ENCODE measurements around the gene AK8.

Gene AK8

DNA sequence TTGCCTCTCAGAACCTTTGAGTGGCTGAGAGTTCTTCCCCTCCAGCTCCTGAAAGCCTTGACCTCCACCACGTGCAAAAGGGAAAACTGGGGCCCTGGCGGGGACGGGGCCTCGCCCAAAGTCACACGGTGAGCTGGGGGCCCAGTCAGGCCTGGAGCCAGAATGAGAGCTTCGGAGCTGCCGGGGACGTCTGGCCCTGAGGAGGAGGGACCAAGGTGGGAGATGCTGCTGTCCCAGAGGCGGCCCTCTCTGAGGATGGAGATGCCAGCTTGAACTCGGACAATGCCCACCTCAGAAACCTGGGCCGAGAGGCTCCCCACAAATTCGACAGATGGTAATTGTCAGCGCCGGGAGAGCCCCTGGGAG lies 643 bp downstream of the AK8 start:
- Histone ChIP-seq H3K79me1 (ENCODE audit: low read depth, low read length) (no peaks in the 10 kb centered on the region), H3K4me3 (ENCODE audit: low read length in 2 of 2) (peak overlapping the region; percentile 90), H3K36me3 (replicated peaks in 1 of 2; ENCODE audit: control insufficient read depth in 2 of 2, insufficient read depth in 2 of 2, low read length in 2 of 2) (no peaks in the 10 kb centered on the region), H3K9ac (ENCODE audit: low read depth, low read length, poor library complexity) (no peak overlapping the region), H2AFZ (ENCODE audit: low read length) (peak overlapping the region; percentile 98), H3K4ac (ENCODE audit: low read length) (no peak overlapping the region), H2BK12ac (ENCODE audit: low read length) (no peak overlapping the region), H3K27ac (replicated peaks; ENCODE audit: low read length) (no peak overlapping the region), H4K8ac (ENCODE audit: low read depth, low read length) (no peak overlapping the region), H3K23ac (ENCODE audit: low read depth, low read length, poor library complexity) (no peak overlapping the region), H3K4me1 (ENCODE audit: control insufficient read depth in 2 of 2, insufficient read depth in 1 of 2, low read depth in 1 of 2, low read length in 2 of 2) (peaks cover under 1 to 5% of the 10 kb centered on the region in 2 donors), H2BK120ac (ENCODE audit: low read depth, low read length) (no peak overlapping the region), H2AK5ac (ENCODE audit: low read depth, low read length) (no peak overlapping the region), H3K18ac (ENCODE audit: low read length) (no peak overlapping the region), H2BK5ac (ENCODE audit: low read length) (no peak overlapping the region), H3K27me3 (ENCODE audit: control insufficient read depth in 3 of 3, insufficient read depth in 3 of 3, low read depth in 1 of 3, low read length in 3 of 3) (peaks cover 0 to 7% (median 0%) of the 10 kb centered on the region in 3 experiments), H3K14ac (ENCODE audit: low read length) (no peak overlapping the region), H3K4me2 (ENCODE audit: insufficient read depth, low read length, poor library complexity, severe bottlenecking) (peak overlapping the region; percentile 73), H3K9me3 (replicated peaks in 1 of 2; ENCODE audit: control insufficient read depth in 2 of 2, insufficient read depth in 1 of 2, low read depth in 1 of 2, low read length in 2 of 2) (no peaks in the 10 kb centered on the region), H2BK15ac (ENCODE audit: low read length) (no peak overlapping the region), H4K91ac (ENCODE audit: low read depth, low read length, poor library complexity) (no peak overlapping the region)
- no CpG with 5 or more reads among the region's 14 CpGs for WGBS, 2 donors (ENCODE audit: extremely low coverage in 2 of 2, insufficient read length in 2 of 2, insufficient replicate concordance in 1 of 2)
- DNase-seq (ENCODE audit: low spot score) = no peak

DNA sequence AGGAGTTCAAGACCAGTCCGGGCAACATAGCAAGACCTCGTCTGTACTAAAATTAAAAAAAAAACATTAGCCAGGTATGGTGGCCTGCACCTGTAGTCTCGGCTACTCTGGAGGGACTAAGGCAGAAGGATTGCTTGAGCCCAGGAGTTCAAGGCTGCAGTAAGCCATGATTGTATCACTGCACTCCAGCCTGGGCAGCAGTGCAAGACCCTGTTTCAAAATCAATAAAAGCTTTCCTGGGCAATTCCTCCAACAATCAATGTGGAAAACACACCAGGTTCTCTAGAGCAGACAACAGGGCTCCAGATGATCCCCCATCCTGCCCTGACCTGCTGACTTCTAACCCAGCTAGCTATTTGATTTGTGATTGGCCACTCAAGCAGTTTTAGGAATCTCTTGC lies 1.2 kb downstream of the AK8 start:
- DNase-seq (ENCODE audit: low spot score) = no peak
- Histone ChIP-seq H3K14ac (ENCODE audit: low read length) (no peak overlapping the region), H2AK5ac (ENCODE audit: low read depth, low read length) (no peak overlapping the region), H3K9me3 (replicated peaks in 1 of 2; ENCODE audit: control insufficient read depth in 2 of 2, insufficient read depth in 1 of 2, low read depth in 1 of 2, low read length in 2 of 2) (no peaks in the 10 kb centered on the region), H3K23ac (ENCODE audit: low read depth, low read length, poor library complexity) (no peak overlapping the region), H3K27ac (replicated peaks; ENCODE audit: low read length) (no peak overlapping the region), H4K8ac (ENCODE audit: low read depth, low read length) (no peak overlapping the region), H3K36me3 (replicated peaks in 1 of 2; ENCODE audit: control insufficient read depth in 2 of 2, insufficient read depth in 2 of 2, low read length in 2 of 2) (no peaks in the 10 kb centered on the region), H2BK5ac (ENCODE audit: low read length) (no peak overlapping the region), H3K18ac (ENCODE audit: low read length) (no peak overlapping the region), H3K27me3 (ENCODE audit: control insufficient read depth in 3 of 3, insufficient read depth in 3 of 3, low read depth in 1 of 3, low read length in 3 of 3) (peaks cover 0 to 7% (median 0%) of the 10 kb centered on the region in 3 experiments), H2BK15ac (ENCODE audit: low read length) (no peak overlapping the region), H3K4me2 (ENCODE audit: insufficient read depth, low read length, poor library complexity, severe bottlenecking) (no peak overlapping the region), H3K4me3 (ENCODE audit: low read length in 2 of 2) (no peak overlapping the region), H2AFZ (ENCODE audit: low read length) (no peak overlapping the region), H3K4ac (ENCODE audit: low read length) (no peak overlapping the region), H3K9ac (ENCODE audit: low read depth, low read length, poor library complexity) (no peak overlapping the region), H4K91ac (ENCODE audit: low read depth, low read length, poor library complexity) (no peak overlapping the region), H2BK120ac (ENCODE audit: low read depth, low read length) (no peak overlapping the region), H2BK12ac (ENCODE audit: low read length) (no peak overlapping the region), H3K79me1 (ENCODE audit: low read depth, low read length) (no peaks in the 10 kb centered on the region), H3K4me1 (ENCODE audit: control insufficient read depth in 2 of 2, insufficient read depth in 1 of 2, low read depth in 1 of 2, low read length in 2 of 2) (peaks cover 0 to 5% of the 10 kb centered on the region in 2 donors)
- no CpG with 5 or more reads among the region's 3 CpGs for WGBS, 2 donors (ENCODE audit: extremely low coverage in 2 of 2, insufficient read length in 2 of 2, insufficient replicate concordance in 1 of 2)

DNA sequence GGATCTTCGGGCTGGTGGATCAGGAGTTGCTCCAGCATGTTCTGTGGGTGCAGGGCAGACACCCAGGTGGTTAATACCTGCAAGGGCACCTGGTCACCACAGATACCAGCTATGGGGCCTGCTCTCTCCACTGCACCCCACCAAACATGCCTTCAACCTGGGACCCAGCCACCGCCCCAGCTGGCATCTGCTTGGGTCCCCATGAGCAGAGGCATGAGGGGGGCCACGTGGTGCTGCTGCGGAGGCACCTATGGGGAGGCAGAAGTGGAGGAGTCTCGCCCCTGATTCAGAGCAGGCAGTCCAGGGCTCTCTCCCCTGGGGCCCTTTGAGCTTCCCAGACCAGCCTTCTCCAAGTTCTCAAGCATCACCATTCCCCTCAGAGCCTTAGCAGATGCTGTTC lies 2.9 kb downstream of the AK8 start:
- WGBS, 2 donors (ENCODE audit: extremely low coverage in 2 of 2, insufficient read length in 2 of 2, insufficient replicate concordance in 1 of 2) = no CpG with 5 or more reads among the region's 5 CpGs
- no peak overlapping the region for H3K23ac ChIP-seq (ENCODE audit: low read depth, low read length, poor library complexity)
- no peaks in the 10 kb centered on the region for H3K9me3 ChIP-seq (replicated peaks in 1 of 2; ENCODE audit: control insufficient read depth in 2 of 2, insufficient read depth in 1 of 2, low read depth in 1 of 2, low read length in 2 of 2)
- H3K9ac ChIP-seq (ENCODE audit: low read depth, low read length, poor library complexity) = no peak overlapping the region
- no peak overlapping the region for H2BK12ac ChIP-seq (ENCODE audit: low read length)
- H2AK5ac ChIP-seq (ENCODE audit: low read depth, low read length) = no peak overlapping the region
- no peak overlapping the region for H4K8ac ChIP-seq (ENCODE audit: low read depth, low read length)
- no peak overlapping the region for H3K4ac ChIP-seq (ENCODE audit: low read length)
- no peak overlapping the region for H4K91ac ChIP-seq (ENCODE audit: low read depth, low read length, poor library complexity)
- no peaks in the 10 kb centered on the region for H3K36me3 ChIP-seq (replicated peaks in 1 of 2; ENCODE audit: control insufficient read depth in 2 of 2, insufficient read depth in 2 of 2, low read length in 2 of 2)
- H3K4me3 ChIP-seq (ENCODE audit: low read length in 2 of 2) = no peak overlapping the region
- no peak for DNase-seq (ENCODE audit: low spot score)
- no peak overlapping the region for H2BK5ac ChIP-seq (ENCODE audit: low read length)
- no peak overlapping the region for H3K27ac ChIP-seq (replicated peaks; ENCODE audit: low read length)
- no peak overlapping the region for H3K18ac ChIP-seq (ENCODE audit: low read length)
- H2BK120ac ChIP-seq (ENCODE audit: low read depth, low read length) = no peak overlapping the region
- H3K4me1 ChIP-seq (ENCODE audit: control insufficient read depth in 2 of 2, insufficient read depth in 1 of 2, low read depth in 1 of 2, low read length in 2 of 2) = peaks cover 0 to 5% of the 10 kb centered on the region in 2 donors
- H3K79me1 ChIP-seq (ENCODE audit: low read depth, low read length) = no peaks in the 10 kb centered on the region
- no peak overlapping the region for H2BK15ac ChIP-seq (ENCODE audit: low read length)
- no peak overlapping the region for H2AFZ ChIP-seq (ENCODE audit: low read length)
- no peak overlapping the region for H3K14ac ChIP-seq (ENCODE audit: low read length)
- H3K4me2 ChIP-seq (ENCODE audit: insufficient read depth, low read length, poor library complexity, severe bottlenecking) = no peak overlapping the region
- peaks cover 0 to 7% (median 0%) of the 10 kb centered on the region in 3 experiments for H3K27me3 ChIP-seq (ENCODE audit: control insufficient read depth in 3 of 3, insufficient read depth in 3 of 3, low read depth in 1 of 3, low read length in 3 of 3)

DNA sequence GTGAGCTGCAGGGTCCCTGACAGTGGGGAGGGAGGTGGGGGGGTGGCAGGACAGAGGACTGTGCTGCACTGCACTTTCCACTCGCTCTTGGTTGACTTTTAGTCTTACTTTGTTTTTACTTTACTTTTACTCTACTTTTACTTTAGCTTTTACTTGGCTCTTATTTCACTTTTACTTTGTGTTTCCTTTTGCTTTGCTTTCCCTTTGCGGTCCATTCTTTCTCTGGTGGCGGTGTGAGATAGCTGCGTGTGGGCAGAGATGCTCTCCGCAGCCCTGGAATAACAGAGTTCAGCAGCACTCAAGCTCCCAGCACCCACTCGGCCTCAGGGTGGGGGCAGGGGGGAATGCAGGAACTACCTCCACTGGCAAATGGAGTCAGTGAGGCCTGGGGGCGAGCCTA lies 4.7 kb downstream of the AK8 start:
- no CpG with 5 or more reads among the region's 7 CpGs for WGBS, 2 donors (ENCODE audit: extremely low coverage in 2 of 2, insufficient read length in 2 of 2, insufficient replicate concordance in 1 of 2)
- Histone ChIP-seq H4K8ac (ENCODE audit: low read depth, low read length) (no peak overlapping the region), H2AFZ (ENCODE audit: low read length) (no peak overlapping the region), H3K36me3 (replicated peaks in 1 of 2; ENCODE audit: control insufficient read depth in 2 of 2, insufficient read depth in 2 of 2, low read length in 2 of 2) (no peaks in the 10 kb centered on the region), H3K27me3 (ENCODE audit: control insufficient read depth in 3 of 3, insufficient read depth in 3 of 3, low read depth in 1 of 3, low read length in 3 of 3) (peaks cover 0 to 7% (median 0%) of the 10 kb centered on the region in 3 experiments), H3K4ac (ENCODE audit: low read length) (no peak overlapping the region), H2AK5ac (ENCODE audit: low read depth, low read length) (no peak overlapping the region), H2BK12ac (ENCODE audit: low read length) (no peak overlapping the region), H2BK120ac (ENCODE audit: low read depth, low read length) (no peak overlapping the region), H3K18ac (ENCODE audit: low read length) (no peak overlapping the region), H3K4me1 (ENCODE audit: control insufficient read depth in 2 of 2, insufficient read depth in 1 of 2, low read depth in 1 of 2, low read length in 2 of 2) (peaks cover 0 to 3% of the 10 kb centered on the region in 2 donors), H2BK5ac (ENCODE audit: low read length) (no peak overlapping the region), H3K23ac (ENCODE audit: low read depth, low read length, poor library complexity) (no peak overlapping the region), H2BK15ac (ENCODE audit: low read length) (no peak overlapping the region), H3K9me3 (replicated peaks in 1 of 2; ENCODE audit: control insufficient read depth in 2 of 2, insufficient read depth in 1 of 2, low read depth in 1 of 2, low read length in 2 of 2) (no peaks in the 10 kb centered on the region), H4K91ac (ENCODE audit: low read depth, low read length, poor library complexity) (no peak overlapping the region), H3K4me3 (ENCODE audit: low read length in 2 of 2) (peak overlapping the region in 1 of 2 donors; percentile 42), H3K14ac (ENCODE audit: low read length) (no peak overlapping the region), H3K79me1 (ENCODE audit: low read depth, low read length) (no peaks in the 10 kb centered on the region), H3K9ac (ENCODE audit: low read depth, low read length, poor library complexity) (no peak overlapping the region), H3K4me2 (ENCODE audit: insufficient read depth, low read length, poor library complexity, severe bottlenecking) (no peak overlapping the region), H3K27ac (replicated peaks; ENCODE audit: low read length) (no peak overlapping the region)
- no peak for DNase-seq (ENCODE audit: low spot score)

Measured in neuronal stem cell (in vitro differentiated cells).